Kidney epithelial cell (primary cell): ENCODE data around the gene UCHL5. TPM values are rescaled to one million over a fixed set of nuclear protein-coding genes. Genes with fewer than 3 reads are reported as not detected.

Experiments used
- DNase-seq: peaks from one replicate; pipeline ENCODE4 v3.0.0-alpha.2; 2010; ENCODE audit warnings: low read depth
- H3K27me3 ChIP-seq: 2 replicates; pipeline ENCODE4 v1.6.0; 2011; ENCODE audit warnings: low read length; ENCODE audit not compliant: control insufficient read depth, insufficient read depth
- H3K36me3 ChIP-seq: 2 replicates; pipeline ENCODE4 v1.5.1; 2011; ENCODE audit warnings: low read length; ENCODE audit not compliant: control insufficient read depth, insufficient read depth
- H3K4me3 ChIP-seq: 2 replicates; pipeline ENCODE4 v1.5.1; 2011; ENCODE audit warnings: low read depth, mild to moderate bottlenecking, control low read depth, low read length
- total RNA-seq: library from RNA; depleted of rRNA; stranded (reverse); fragments of >200 nt; gene quantifications from 2 replicates; pipeline ENCODE4 v1.2.3, GENCODE V29; 2015
- TF ChIP-seq, protein P1 (sequence below): IDR thresholded peaks from 2 replicates; pipeline ENCODE4 v1.5.1; 2011; ENCODE audit warnings: mild to moderate bottlenecking, moderate library complexity, low read length, control low read depth, inconsistent platforms; ENCODE audit not compliant: insufficient read depth, poor library complexity, severe bottlenecking

The UCHL5 gene
- total RNA-seq, 1 donor from 2014 or later = 32.2 TPM

DNA sequence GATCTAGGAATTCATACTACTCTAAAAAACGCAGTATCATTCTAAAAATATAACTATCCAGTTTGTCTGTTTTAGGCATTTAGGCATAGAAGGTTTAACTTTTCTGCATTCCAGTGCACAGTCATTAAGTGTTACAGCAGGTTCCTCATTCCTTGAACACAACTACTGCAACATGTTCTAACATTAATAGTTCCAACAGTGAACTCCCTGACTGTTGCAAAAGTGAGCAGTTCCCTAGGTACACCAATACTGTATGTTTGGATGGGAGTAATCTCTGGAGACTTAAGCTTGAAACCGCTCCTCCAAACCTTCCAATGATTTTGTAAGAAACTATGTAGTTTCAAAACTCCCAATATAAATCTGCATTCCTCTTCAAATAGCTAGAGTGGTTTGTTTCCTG is 46.2 kb downstream of the UCHL5 start:
- Histone ChIP-seq H3K36me3 (no peaks in the 10 kb centered on the region), H3K27me3 (no peaks in the 10 kb centered on the region), H3K4me3 (no peak overlapping the region)
- TF ChIP-seq, protein P1, sequence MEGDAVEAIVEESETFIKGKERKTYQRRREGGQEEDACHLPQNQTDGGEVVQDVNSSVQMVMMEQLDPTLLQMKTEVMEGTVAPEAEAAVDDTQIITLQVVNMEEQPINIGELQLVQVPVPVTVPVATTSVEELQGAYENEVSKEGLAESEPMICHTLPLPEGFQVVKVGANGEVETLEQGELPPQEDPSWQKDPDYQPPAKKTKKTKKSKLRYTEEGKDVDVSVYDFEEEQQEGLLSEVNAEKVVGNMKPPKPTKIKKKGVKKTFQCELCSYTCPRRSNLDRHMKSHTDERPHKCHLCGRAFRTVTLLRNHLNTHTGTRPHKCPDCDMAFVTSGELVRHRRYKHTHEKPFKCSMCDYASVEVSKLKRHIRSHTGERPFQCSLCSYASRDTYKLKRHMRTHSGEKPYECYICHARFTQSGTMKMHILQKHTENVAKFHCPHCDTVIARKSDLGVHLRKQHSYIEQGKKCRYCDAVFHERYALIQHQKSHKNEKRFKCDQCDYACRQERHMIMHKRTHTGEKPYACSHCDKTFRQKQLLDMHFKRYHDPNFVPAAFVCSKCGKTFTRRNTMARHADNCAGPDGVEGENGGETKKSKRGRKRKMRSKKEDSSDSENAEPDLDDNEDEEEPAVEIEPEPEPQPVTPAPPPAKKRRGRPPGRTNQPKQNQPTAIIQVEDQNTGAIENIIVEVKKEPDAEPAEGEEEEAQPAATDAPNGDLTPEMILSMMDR = no peak
- DNase-seq = no peak

GRCh38 chr1:193011406-193011805 is 47.8 kb downstream of the UCHL5 start:
- Histone ChIP-seq H3K4me3 (no peak overlapping the region), H3K36me3 (no peaks in the 10 kb centered on the region), H3K27me3 (no peaks in the 10 kb centered on the region)
- TF ChIP-seq, protein P1 = no peak
- no peak for DNase-seq

DNA sequence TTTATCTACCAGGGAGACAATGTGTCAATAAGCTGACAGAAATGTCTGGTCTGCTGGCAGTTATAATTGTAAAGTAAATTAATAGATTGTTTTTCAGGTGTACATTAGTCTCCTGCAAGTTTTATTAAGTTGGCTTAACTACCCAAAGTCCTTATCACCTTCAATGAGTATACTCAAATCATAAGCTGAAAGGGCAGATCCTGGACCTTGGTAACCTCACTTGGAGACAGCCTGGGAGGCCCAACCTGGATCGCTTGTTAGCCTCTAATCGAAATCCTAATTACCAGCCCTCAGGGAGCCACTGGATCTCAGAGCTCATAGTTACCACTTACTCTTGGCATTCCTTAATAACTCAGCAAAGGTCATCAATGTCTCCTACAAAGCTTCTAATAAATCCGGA is 49.7 kb downstream of the UCHL5 start:
- Histone ChIP-seq H3K36me3 (no peaks in the 10 kb centered on the region), H3K4me3 (no peak overlapping the region), H3K27me3 (no peaks in the 10 kb centered on the region)
- TF ChIP-seq, protein P1 = no peak
- no peak for DNase-seq

GRCh38 chr1:193005785-193006184 is 53.4 kb downstream of the UCHL5 start:
- Histone ChIP-seq H3K4me3 (no peak overlapping the region), H3K27me3 (no peaks in the 10 kb centered on the region), H3K36me3 (no peaks in the 10 kb centered on the region)
- TF ChIP-seq, protein P1 = no peak
- no peak for DNase-seq

GRCh38 chr1:192998536-192998935 is 60.6 kb downstream of the UCHL5 start:
- Histone ChIP-seq H3K4me3 (no peak overlapping the region), H3K27me3 (no peaks in the 10 kb centered on the region), H3K36me3 (no peaks in the 10 kb centered on the region)
- TF ChIP-seq, protein P1 = peak; percentile 20
- no peak for DNase-seq

GRCh38 chr1:192994141-192994540 is 65.0 kb downstream of the UCHL5 start:
- Histone ChIP-seq H3K36me3 (no peaks in the 10 kb centered on the region), H3K4me3 (no peak overlapping the region), H3K27me3 (no peaks in the 10 kb centered on the region)
- no peak for DNase-seq
- TF ChIP-seq, protein P1 = no peak
